Esophagus muscularis mucosa (tissue), 4 donors: Measurements from ENCODE around the gene KLF1. TPM values are rescaled to one million over a fixed set of nuclear protein-coding genes. Genes with fewer than 3 reads are reported as not detected.

ENCODE experiments used
- DNase-seq: peaks from one replicate; pipeline ENCODE4 v3.0.0-alpha.2; 2017; ENCODE audit errors: extremely low spot score
- H3K27ac ChIP-seq, 4 donors: fragments of 200-600 bp; sonication (generic); replicated peaks in 1 of 4; 1 replicate in 3 of 4; 2 replicates in 1 of 4; pipeline ENCODE4 v1.5.1; 2016 to 2019; ENCODE audit warnings: mild to moderate bottlenecking in 1 of 4
- H3K27me3 ChIP-seq, 4 donors: fragments of 200-600 bp; sonication (generic); one replicate each; pipeline versions ENCODE4 v1.5.1 to v1.6.0; 2016 to 2019
- H3K36me3 ChIP-seq, 4 donors: fragments of 200-600 bp; sonication (generic); one replicate each; pipeline ENCODE4 v1.5.1; 2016 to 2019
- H3K4me1 ChIP-seq, 4 donors: fragments of 200-600 bp; sonication (generic); one replicate each; pipeline ENCODE4 v1.5.1; 2016 to 2019
- H3K4me3 ChIP-seq, 4 donors: fragments of 200-600 bp; sonication (generic); 1 replicate in 2 of 4; 2 replicates in 2 of 4; pipeline ENCODE4 v1.5.1; 2016 to 2019; ENCODE audit warnings: mild to moderate bottlenecking in 4 of 4, moderate library complexity in 1 of 4
- H3K9me3 ChIP-seq, 4 donors: fragments of 200-600 bp; sonication (generic); 1 replicate in 3 of 4; 2 replicates in 1 of 4; pipeline ENCODE4 v1.5.1; 2016 to 2019
- EP300 ChIP-seq: sonication (generic); formaldehyde crosslinking; IDR thresholded peaks from one replicate; pipeline ENCODE4 v1.6.1; 2017; ENCODE audit warnings: antibody characterized with exemption
- POLR2A ChIP-seq: fragments of 450-650 bp; IDR thresholded peaks from one replicate; pipeline ENCODE4 v1.6.1; 2017; ENCODE audit warnings: antibody characterized with exemption, moderate library complexity, mild to moderate bottlenecking, low read depth
- POLR2AphosphoS5 ChIP-seq, 2 donors: sonication (generic); formaldehyde crosslinking; IDR thresholded peaks; one replicate each; pipeline ENCODE4 v1.6.1; 2017; ENCODE audit warnings: antibody characterized with exemption in 2 of 2
- WGBS: methylation state at CpG from one replicate; pipeline ENCODE4 v1.1.5; 2018; 5-methylcytosine and 5-hydroxymethylcytosine counted together
- intact Hi-C: fragments of 100-400 bp; cut with DNase I; formaldehyde crosslinking; loops from one replicate; pipeline ENCODE4 v1.15.1; 2023
- small RNA-seq, 3 donors: library from RNA; depleted of rRNA; stranded (forward); fragments of <200 nt; gene quantifications; one replicate each; pipeline ENCODE3, GENCODE V24; 2016
- total RNA-seq, 4 donors: library from RNA; depleted of rRNA; stranded (reverse); fragments of >200 nt; gene quantifications; one replicate each; pipeline versions ENCODE4 v1.1.0 to v1.2.1, GENCODE V29; 2016
- TF ChIP-seq, protein P1 (sequence below), 3 experiments: fragments of 200-600 bp in 2 of 3; fragments of 450-650 bp in 1 of 3; sonication (generic) in 2 of 3; IDR thresholded peaks; one replicate each; pipeline ENCODE4 v1.5.1; 2017 to 2019; ENCODE audit warnings: antibody characterized with exemption in 3 of 3, mild to moderate bottlenecking in 2 of 3, moderate library complexity in 1 of 3

Gene KLF1
- total RNA-seq, 4 donors from 2014 or later, result not detected

DNA sequence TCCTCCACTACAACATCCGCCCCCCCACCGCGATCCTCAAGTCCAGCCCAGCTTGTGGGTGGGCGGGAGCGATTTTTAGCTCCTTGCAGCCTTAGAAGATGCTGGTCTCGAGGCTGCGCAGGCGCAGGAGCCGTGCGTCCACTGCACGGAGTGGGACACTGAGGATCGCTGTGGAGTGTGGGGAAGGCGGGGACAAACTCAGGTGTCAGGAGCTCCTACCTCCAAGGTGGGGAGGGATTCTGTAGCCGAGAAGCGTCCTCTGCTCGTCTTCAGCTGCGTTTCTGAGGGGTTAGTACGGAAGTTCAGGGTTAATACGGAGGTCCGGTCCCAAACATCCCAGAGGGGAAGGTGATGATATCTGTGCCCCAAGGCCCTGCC is 52.4 kb downstream of the KLF1 start, which contains the start of gene RTBDN:
RTBDN (minus strand) TSS at position 14 of the 378 bp plus-strand sequence. CDS start 4,600 bp downstream, outside the sequence.
- no peaks in the 10 kb centered on the region for H3K36me3 ChIP-seq
- no peak for DNase-seq
- peaks cover 0 to 100% (median 89%) of the 10 kb centered on the region in 4 donors for H3K27me3 ChIP-seq
- H3K27ac ChIP-seq, result no peak within 1 kb of the TSS
- TF ChIP-seq, protein P1, sequence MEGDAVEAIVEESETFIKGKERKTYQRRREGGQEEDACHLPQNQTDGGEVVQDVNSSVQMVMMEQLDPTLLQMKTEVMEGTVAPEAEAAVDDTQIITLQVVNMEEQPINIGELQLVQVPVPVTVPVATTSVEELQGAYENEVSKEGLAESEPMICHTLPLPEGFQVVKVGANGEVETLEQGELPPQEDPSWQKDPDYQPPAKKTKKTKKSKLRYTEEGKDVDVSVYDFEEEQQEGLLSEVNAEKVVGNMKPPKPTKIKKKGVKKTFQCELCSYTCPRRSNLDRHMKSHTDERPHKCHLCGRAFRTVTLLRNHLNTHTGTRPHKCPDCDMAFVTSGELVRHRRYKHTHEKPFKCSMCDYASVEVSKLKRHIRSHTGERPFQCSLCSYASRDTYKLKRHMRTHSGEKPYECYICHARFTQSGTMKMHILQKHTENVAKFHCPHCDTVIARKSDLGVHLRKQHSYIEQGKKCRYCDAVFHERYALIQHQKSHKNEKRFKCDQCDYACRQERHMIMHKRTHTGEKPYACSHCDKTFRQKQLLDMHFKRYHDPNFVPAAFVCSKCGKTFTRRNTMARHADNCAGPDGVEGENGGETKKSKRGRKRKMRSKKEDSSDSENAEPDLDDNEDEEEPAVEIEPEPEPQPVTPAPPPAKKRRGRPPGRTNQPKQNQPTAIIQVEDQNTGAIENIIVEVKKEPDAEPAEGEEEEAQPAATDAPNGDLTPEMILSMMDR (IDR thresholded peaks at IDR 0.05), result no peak
- no peak for TF ChIP-seq POLR2A
- TF ChIP-seq EP300, result no peak
- no peak for TF ChIP-seq POLR2AphosphoS5 (IDR thresholded peaks at IDR 0.05)
- H3K9me3 ChIP-seq, result no peaks in the 10 kb centered on the region
- H3K4me3 ChIP-seq, result peak within 1 kb of the TSS; percentile 48 to 59 (median 51)
- intact Hi-C loops, result no loop called here
- H3K4me1 ChIP-seq, result peaks cover 14 to 59% (median 40%) of the 10 kb centered on the region in 4 donors
- 16% methylated on average over 17 of the region's 20 CpGs for WGBS

Small RNA genes within 50 kb of the gene (small RNA-seq; reads per million reads assigned to genes)
- gene MIR5695 (0 to 0.74 (median 0.17) reads per million in 3 donors), gene MIR6794 (0 reads per million in 3 donors)

Other genes starting within 250 kb of the KLF1 start
- gene MAN2B1, start 220.5 kb downstream of the KLF1 start, total RNA-seq, result 10 to 100 TPM; 65.7 to 80.8 (median 68.9) TPM
- gene WDR83, start 220.4 kb downstream of the KLF1 start, total RNA-seq, result 10 to 100 TPM in 3 of 4 donors, 1 to 10 TPM in 1; 10.0 to 19.7 (median 13.9) TPM
- gene DHPS, start 205.3 kb downstream of the KLF1 start, total RNA-seq, result 10 to 100 TPM; 74.3 to 92.3 (median 85.0) TPM
- gene GNG14, start 199.2 kb downstream of the KLF1 start, total RNA-seq, result not detected
- gene FBXW9, start 190.6 kb downstream of the KLF1 start, total RNA-seq, result 10 to 100 TPM in 1 of 4 donors, 1 to 10 TPM in 3; 4.3 to 10.6 (median 7.5) TPM
- gene TNPO2, start 163.3 kb downstream of the KLF1 start, total RNA-seq, result 10 to 100 TPM; 42.8 to 71.9 (median 62.8) TPM
- 100 to 1,000 TPM; 382 to 470 (median 431) TPM for gene TRIR, start 152.5 kb downstream of the KLF1 start, total RNA-seq
- 10 to 100 TPM; 46.9 to 63.5 (median 51.3) TPM for gene GET3, start 149.7 kb downstream of the KLF1 start, total RNA-seq
- gene BEST2, start 135.4 kb downstream of the KLF1 start, total RNA-seq, result not detected
- 10 to 100 TPM in 3 of 4 donors, 1 to 10 TPM in 1; 7.1 to 17.0 (median 12.6) TPM for gene HOOK2, start 111.6 kb downstream of the KLF1 start, total RNA-seq
- 1,000 to 10,000 TPM in 1 of 4 donors, 100 to 1,000 TPM in 2, 10 to 100 TPM in 1; 82.2 to 1,609 (median 182) TPM for gene JUNB, start 95.7 kb downstream of the KLF1 start, total RNA-seq
- gene PRDX2, start 85.4 kb downstream of the KLF1 start, total RNA-seq, result 100 to 1,000 TPM; 236 to 275 (median 250) TPM
- under 1 TPM in 1 of 4 donors, not detected in 3; 0.65 TPM for gene THSD8, start 85.1 kb downstream of the KLF1 start, total RNA-seq
- 1 to 10 TPM; 2.7 to 6.6 (median 4.2) TPM for gene RNASEH2A, start 80.6 kb downstream of the KLF1 start, total RNA-seq
- under 1 TPM in 2 of 4 donors, not detected in 2; 0.52 to 0.83 TPM for gene RTBDN, start 52.6 kb downstream of the KLF1 start, total RNA-seq
- gene MAST1, start 48.7 kb downstream of the KLF1 start, total RNA-seq, result under 1 TPM; 0.50 to 0.91 (median 0.76) TPM
- 10 to 100 TPM; 26.6 to 37.4 (median 31.2) TPM for gene DNASE2, start 5.8 kb downstream of the KLF1 start, total RNA-seq
- gene GCDH, start 4.0 kb upstream of the KLF1 start, total RNA-seq, result 10 to 100 TPM; 36.1 to 63.6 (median 52.9) TPM
- gene SYCE2, start 32.1 kb upstream of the KLF1 start, total RNA-seq, result under 1 TPM in 1 of 4 donors, not detected in 3; 0.97 TPM
- 10 to 100 TPM; 21.6 to 49.2 (median 35.8) TPM for gene FARSA, start 46.5 kb upstream of the KLF1 start, total RNA-seq
- gene CALR, start 51.4 kb upstream of the KLF1 start, total RNA-seq, result 100 to 1,000 TPM; 200 to 300 (median 270) TPM
- gene RAD23A, start 58.7 kb upstream of the KLF1 start, total RNA-seq, result 100 to 1,000 TPM; 138 to 218 (median 181) TPM
- gene GADD45GIP1, start 70.0 kb upstream of the KLF1 start, total RNA-seq, result 10 to 100 TPM; 33.0 to 60.1 (median 49.3) TPM
- gene DAND5, start 82.4 kb upstream of the KLF1 start, total RNA-seq, result under 1 TPM in 3 of 4 donors, not detected in 1; 0.19 to 0.83 (median 0.29) TPM
- gene NFIX, start 108.3 kb upstream of the KLF1 start, total RNA-seq, result 100 to 1,000 TPM in 1 of 4 donors, 10 to 100 TPM in 3; 56.0 to 154 (median 79.4) TPM
- gene LYL1, start 215.7 kb upstream of the KLF1 start, total RNA-seq, result 10 to 100 TPM; 11.9 to 20.2 (median 17.0) TPM
- gene TRMT1, start 229.5 kb upstream of the KLF1 start, total RNA-seq, result 10 to 100 TPM; 21.4 to 27.6 (median 26.9) TPM
- gene NACC1, start 231.1 kb upstream of the KLF1 start, total RNA-seq, result 10 to 100 TPM; 24.5 to 61.6 (median 29.6) TPM